ENCODE measurements around the gene CSMD2. TPM values are rescaled to one million over a fixed set of nuclear protein-coding genes. Genes with fewer than 3 reads are reported as not detected.

The CSMD2 gene
- total RNA-seq, 4 donors from 2014 or later: 0.60 to 2.5 (median 1.2) TPM

DNA sequence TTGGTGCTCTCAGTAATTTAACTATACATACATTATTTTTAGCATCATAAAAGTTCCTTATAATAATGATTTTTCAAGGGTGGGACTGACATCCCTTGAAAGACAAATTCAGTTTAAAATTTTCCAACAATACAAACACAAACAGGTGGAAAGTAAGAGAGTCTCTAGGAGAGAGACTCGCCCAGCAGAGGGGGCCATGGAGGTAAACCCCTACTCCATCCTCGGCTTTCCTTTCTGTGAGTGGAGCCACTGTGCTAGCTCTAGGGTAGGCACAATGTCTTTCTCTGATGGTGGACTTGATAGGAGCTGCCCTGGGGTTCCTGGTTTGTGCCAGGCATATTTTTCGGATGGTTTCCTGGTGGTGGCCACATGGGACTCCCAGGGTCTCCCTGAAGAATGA is 8.3 kb downstream of the CSMD2 start:
- no peaks in the 10 kb centered on the region for H3K36me3 ChIP-seq
- 60 to 69% methylated on average over 3 of the region's 3 CpGs for WGBS, 2 donors
- H3K27ac ChIP-seq: no peak overlapping the region
- TF ChIP-seq POLR2A (IDR thresholded peaks at IDR 0.05): no peak
- no peak for TF ChIP-seq EP300 (IDR thresholded peaks at IDR 0.05)
- TF ChIP-seq, protein P1, sequence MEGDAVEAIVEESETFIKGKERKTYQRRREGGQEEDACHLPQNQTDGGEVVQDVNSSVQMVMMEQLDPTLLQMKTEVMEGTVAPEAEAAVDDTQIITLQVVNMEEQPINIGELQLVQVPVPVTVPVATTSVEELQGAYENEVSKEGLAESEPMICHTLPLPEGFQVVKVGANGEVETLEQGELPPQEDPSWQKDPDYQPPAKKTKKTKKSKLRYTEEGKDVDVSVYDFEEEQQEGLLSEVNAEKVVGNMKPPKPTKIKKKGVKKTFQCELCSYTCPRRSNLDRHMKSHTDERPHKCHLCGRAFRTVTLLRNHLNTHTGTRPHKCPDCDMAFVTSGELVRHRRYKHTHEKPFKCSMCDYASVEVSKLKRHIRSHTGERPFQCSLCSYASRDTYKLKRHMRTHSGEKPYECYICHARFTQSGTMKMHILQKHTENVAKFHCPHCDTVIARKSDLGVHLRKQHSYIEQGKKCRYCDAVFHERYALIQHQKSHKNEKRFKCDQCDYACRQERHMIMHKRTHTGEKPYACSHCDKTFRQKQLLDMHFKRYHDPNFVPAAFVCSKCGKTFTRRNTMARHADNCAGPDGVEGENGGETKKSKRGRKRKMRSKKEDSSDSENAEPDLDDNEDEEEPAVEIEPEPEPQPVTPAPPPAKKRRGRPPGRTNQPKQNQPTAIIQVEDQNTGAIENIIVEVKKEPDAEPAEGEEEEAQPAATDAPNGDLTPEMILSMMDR (IDR thresholded peaks at IDR 0.05): no peak
- H3K4me1 ChIP-seq: no peaks in the 10 kb centered on the region
- no peaks in the 10 kb centered on the region for H3K9me3 ChIP-seq
- peaks cover 0 to 14% of the 10 kb centered on the region in 2 donors for H3K27me3 ChIP-seq
- no peak overlapping the region for H3K4me3 ChIP-seq
- DNase-seq (ENCODE audit: low spot score in 2 of 2): no peak

DNA sequence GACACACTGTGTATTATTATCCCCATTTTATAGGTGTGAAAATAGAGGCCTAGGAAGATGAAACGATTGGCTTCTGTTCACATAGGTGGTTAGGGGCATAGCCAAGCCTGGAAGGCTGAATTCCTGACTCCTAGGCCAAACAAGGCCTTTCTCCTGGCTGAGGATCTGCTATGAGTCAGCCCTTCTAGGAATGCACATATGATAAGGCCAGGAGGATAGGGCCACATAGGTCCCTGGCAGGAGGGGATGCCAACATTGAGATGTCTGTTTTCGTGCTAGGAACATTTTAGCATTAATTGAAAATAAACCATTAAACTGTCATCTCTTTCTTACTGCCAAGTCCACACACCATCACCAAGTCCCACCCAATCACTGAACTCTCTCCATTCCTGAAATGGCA is 9.2 kb downstream of the CSMD2 start:
- H3K36me3 ChIP-seq: no peaks in the 10 kb centered on the region
- H3K4me1 ChIP-seq: no peaks in the 10 kb centered on the region
- WGBS, 2 donors: 63 to 77% methylated on average over 2 of the region's 2 CpGs
- H3K27me3 ChIP-seq: peaks cover 0 to 8% of the 10 kb centered on the region in 2 donors
- DNase-seq (ENCODE audit: low spot score in 2 of 2): no peak
- H3K9me3 ChIP-seq: no peaks in the 10 kb centered on the region
- H3K27ac ChIP-seq: no peak overlapping the region
- no peak overlapping the region for H3K4me3 ChIP-seq
- TF ChIP-seq, protein P1 (IDR thresholded peaks at IDR 0.05): no peak
- TF ChIP-seq EP300 (IDR thresholded peaks at IDR 0.05): no peak
- no peak for TF ChIP-seq POLR2A (IDR thresholded peaks at IDR 0.05)

DNA sequence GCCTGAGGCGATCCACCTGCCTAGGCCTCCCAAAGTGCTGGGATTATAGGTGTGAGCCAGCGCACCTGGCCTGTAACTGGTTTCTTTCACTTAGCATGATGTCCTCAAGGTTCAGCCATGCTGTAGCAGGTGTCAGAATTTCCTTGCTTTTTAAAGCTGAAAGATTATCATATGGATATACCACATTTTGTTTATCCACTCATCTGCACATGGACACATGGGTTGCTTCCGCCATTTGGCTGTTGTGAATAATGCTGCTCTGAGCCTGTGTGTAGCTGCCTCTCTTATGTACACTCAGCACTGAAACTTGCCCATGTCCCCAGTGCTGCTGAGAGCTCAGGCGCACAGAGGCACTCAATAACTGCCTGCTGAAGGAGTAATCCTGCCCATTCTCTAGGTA is 11.8 kb downstream of the CSMD2 start:
- no peak for DNase-seq (ENCODE audit: low spot score in 2 of 2)
- H3K36me3 ChIP-seq: no peaks in the 10 kb centered on the region
- no peaks in the 10 kb centered on the region for H3K9me3 ChIP-seq
- TF ChIP-seq, protein P1 (IDR thresholded peaks at IDR 0.05): no peak
- no peak for TF ChIP-seq POLR2A (IDR thresholded peaks at IDR 0.05)
- no peak for TF ChIP-seq EP300 (IDR thresholded peaks at IDR 0.05)
- WGBS, 2 donors: 94 to 98% methylated on average over 4 of the region's 4 CpGs
- no peaks in the 10 kb centered on the region for H3K27me3 ChIP-seq
- H3K4me3 ChIP-seq: no peak overlapping the region
- H3K4me1 ChIP-seq: no peaks in the 10 kb centered on the region
- H3K27ac ChIP-seq: no peak overlapping the region

DNA sequence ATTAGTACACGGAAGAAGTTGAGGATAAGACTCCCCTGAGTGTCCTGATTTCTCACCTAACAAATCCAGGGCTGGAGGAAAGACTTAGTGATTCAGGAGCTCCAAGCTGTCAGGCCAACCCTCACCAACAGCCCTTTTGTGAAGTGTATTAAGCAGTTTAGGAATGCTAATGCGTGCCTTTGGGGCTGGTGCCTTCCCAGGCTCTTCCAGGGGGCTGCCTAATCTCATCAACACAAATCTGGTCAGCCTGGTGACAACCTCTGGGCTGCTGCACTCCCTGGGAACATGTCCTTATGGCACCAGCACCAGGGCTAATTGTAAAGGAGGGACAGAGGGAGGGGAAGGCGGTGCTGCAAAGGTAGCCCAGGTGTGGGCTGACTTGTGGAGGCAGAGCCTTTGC is 15.5 kb downstream of the CSMD2 start:
- TF ChIP-seq EP300 (IDR thresholded peaks at IDR 0.05) (no peak), POLR2A (IDR thresholded peaks at IDR 0.05) (no peak)
- TF ChIP-seq, protein P1 (IDR thresholded peaks at IDR 0.05): no peak
- Histone ChIP-seq H3K36me3 (no peaks in the 10 kb centered on the region), H3K4me3 (no peak overlapping the region), H3K9me3 (no peaks in the 10 kb centered on the region), H3K27ac (no peak overlapping the region), H3K4me1 (no peaks in the 10 kb centered on the region), H3K27me3 (no peaks in the 10 kb centered on the region)
- WGBS, 2 donors: 27 to 34% methylated on average over 3 of the region's 3 CpGs
- DNase-seq (ENCODE audit: low spot score in 2 of 2): no peak

DNA sequence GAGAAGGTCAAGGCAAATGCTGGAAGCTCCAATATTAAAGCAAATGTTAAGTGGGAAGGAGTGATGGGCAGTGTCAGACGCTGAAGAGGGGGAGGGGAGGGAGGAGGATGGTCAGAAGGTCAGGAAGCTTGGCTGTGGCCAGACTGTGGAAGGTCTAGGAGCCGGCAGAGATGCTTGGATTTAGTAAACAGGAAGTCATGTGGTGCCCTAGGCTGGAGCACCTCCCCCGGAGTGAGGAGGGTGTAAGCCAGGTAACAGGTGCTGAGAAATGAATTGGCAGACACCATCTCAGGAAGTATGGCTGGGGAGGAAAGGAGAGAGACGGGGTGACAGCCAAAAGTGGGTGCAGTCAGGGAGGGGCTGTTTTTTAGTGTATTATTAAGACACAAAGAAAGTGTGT is 17.7 kb downstream of the CSMD2 start:
- H3K27ac ChIP-seq: no peak overlapping the region
- no peak for DNase-seq (ENCODE audit: low spot score in 2 of 2)
- H3K27me3 ChIP-seq: no peaks in the 10 kb centered on the region
- TF ChIP-seq POLR2A (IDR thresholded peaks at IDR 0.05) (no peak), EP300 (IDR thresholded peaks at IDR 0.05) (no peak)
- TF ChIP-seq, protein P1 (IDR thresholded peaks at IDR 0.05): no peak
- H3K4me3 ChIP-seq: no peak overlapping the region
- H3K36me3 ChIP-seq: no peaks in the 10 kb centered on the region
- 27 to 36% methylated on average over 4 of the region's 4 CpGs for WGBS, 2 donors
- no peaks in the 10 kb centered on the region for H3K9me3 ChIP-seq
- no peaks in the 10 kb centered on the region for H3K4me1 ChIP-seq
